ENCODE data around the gene RILPL2.
"Not testable (repeated sequence)": the region's sequence is repeated elsewhere in the genome, so short reads cannot be mapped to it uniquely, and the experiment has no call there.

Gene RILPL2, protein sequence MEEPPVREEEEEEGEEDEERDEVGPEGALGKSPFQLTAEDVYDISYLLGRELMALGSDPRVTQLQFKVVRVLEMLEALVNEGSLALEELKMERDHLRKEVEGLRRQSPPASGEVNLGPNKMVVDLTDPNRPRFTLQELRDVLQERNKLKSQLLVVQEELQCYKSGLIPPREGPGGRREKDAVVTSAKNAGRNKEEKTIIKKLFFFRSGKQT

DNA sequence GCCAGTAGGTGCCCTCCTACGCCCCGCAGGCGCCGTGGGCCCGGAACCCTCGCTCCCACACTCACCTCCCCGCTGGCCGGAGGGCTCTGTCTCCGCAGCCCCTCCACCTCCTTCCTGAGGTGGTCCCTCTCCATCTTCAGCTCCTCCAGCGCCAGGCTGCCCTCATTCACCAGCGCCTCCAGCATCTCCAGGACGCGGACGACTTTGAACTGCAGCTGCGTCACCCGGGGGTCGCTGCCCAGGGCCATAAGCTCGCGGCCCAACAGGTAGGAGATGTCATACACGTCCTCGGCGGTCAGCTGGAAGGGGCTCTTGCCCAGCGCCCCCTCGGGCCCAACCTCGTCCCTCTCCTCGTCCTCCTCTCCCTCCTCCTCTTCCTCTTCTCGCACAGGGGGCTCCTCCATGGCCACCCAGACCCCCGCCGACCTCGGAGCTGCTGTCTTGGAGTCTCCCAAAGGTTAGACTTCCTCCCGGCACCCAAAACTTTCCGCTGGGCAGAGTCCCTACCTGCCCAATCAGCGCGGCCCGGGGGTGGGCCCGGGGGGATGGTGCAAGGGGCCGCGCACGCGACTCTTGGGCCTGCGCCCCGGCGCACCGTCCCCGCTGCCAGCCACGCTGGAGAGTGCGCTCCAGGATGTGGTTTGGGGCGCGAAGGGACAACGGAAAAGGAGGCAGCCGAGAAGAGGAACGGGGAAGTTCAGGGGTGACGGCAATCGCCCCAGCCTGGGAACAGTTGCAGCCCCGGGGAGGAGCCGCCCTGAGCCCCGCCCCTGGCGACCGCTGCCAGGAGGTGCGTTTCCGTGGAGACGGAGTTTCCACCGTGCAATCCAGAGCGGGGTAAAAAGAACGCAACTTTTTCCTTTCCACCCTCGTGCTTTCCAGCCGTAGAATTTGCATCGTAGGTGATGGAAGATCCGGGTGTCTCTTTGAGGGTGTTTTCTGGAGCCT lies at the start of gene RILPL2:
Gene RILPL2 (minus strand): TSS at position 668 of the 948 bp plus-strand sequence. CDS start 264 bp downstream, at position 404.
- ATAC-seq, result peak; percentile 86 to 90

DNA sequence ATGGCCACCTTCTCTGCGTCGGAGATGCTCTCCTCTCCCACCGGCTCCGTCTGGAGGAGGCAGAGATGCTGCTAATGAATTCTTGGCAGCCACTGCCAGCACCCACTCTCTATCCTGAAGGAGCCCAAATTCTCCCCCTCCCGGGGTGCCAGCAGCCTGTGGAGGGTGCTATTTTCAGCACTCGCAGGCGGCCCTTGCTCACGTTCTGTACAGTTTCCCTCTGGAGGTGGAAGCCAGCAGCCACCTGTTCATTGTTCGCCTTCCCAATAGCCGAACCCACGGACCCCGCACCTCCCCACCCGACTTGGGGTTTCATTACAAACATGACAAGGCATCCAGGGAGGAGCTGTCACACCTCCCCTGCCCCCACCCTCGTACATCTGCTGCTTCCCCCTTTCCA lies 49.3 kb upstream of the RILPL2 start:
- ATAC-seq, result no peak

DNA sequence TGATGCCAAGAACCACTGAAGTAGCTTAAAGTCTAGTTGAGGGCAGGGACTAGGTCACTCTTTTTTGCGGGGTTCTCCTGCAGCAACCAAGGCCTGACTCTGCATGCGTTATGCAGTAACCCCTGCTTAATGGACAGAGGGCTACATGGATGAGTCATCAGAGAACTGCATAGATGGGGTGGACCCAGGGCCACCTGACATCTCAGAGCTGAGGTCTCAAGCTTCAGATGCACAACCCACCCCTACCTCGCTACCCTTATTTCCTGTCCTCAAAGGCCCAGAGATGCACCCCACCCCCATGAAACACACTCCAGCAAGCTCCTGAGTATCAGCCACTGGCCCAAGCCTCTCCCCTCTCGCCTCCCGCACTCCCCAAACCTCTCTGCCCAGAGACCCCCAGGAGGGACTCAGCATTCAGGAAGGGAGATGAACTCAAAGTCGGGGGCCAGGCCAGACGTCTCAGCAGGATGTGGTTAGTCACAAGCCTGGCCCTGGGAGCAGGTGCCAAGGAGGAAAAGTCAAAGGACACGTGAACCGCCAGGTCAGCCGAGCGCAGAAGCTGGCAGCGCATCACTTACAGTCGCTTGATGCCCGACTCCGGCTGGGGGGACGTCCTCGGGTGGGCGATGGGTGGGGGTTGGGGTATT lies 47.2 kb upstream of the RILPL2 start:
- ATAC-seq, result peak in 1 of 2 donors; percentile 17

DNA sequence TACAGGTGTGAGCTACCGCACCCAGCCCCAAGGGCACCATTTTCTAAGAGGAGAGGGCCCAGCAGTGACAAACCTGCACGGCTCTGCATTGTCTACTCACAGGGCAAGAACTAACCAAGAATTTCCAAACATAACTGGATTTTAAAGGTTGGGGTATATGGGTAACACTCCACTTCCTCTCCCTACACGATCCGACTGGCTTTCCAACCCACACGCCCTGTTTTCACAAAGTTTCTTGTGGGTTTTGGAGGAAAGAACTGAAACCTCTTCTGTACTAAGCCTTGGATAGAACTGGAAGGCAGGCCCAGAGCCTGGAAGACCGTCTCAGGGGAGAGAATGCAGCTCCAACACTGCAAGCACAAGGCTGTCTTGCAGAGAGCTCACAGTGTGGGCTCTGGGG lies 46.4 kb upstream of the RILPL2 start:
- ATAC-seq, result no peak

DNA sequence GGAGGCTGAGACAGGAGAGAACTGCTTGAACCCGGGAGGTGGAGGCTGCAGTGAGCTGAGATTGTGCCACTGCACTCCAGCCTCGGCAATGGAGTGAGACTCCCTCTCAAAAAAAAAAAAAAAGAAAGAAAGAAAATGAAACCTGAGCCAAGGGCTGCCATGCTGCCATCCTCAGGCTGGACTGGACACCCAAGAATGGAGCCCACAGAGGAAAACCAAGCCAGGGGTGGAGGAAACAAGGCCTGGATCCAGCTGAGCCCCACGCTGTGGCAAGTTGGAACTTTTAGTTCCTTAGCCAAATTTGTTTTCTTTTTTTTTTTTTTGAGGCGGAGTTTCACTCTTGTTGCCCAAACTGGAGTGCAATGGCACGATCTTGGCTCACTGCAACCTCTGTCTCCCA lies 44.8 kb upstream of the RILPL2 start:
- ATAC-seq, result not testable (repeated sequence)

DNA sequence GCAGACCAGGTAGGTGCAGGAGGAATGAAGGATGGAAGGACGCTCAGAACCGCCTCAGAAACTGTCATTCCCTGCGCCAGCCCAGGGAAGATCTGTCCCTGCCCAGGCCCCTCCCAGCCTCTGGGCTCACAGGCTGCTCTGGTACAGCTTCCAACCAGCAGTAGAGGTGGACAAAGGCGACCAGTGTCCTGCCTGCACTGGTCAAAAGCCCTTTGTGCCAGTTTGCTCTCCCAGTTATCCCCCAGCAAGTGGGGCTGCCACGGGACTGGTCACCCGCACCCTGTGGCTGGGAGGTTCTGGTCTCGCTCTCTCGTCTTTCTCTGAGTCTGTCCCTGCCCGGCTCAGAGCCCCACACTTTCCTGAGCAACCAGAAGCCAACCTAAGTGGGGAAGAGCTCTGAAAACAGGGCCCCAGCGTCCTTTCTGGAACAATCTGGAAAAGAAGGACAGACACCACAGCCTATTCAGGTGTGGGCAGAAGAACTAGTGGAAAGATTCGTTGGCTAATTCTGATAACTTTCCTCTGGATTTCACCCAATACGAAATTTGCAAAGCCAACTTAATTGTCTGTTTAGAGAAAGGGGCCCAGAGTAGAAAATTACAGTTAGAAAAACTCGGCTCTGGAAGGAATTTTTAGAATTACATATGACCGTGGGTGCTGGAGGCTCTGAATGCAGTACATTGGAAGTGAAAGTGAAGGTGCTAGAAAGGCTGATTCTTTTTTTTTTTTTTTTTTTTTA lies 43.1 kb upstream of the RILPL2 start:
- ATAC-seq, result no peak

DNA sequence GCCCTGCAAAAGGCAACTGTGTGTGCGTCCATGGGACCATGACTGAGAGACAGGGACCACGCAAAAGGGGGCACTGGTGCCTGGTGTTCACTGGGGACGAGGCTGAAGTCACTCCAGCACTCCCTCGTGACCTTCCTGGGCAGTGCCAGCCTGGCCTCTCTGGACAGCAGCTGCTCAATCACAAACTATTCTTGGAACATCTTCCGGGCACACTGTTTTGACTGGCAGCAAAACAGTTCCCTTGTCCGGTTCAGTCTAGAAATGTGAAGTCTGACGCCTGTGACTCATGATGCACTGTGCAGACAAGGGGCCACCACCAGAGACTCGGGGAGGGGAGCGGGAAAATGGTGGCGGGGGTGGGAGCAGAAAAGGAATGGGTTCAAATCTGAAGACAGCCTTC lies 42.3 kb upstream of the RILPL2 start:
- no peak for ATAC-seq

DNA sequence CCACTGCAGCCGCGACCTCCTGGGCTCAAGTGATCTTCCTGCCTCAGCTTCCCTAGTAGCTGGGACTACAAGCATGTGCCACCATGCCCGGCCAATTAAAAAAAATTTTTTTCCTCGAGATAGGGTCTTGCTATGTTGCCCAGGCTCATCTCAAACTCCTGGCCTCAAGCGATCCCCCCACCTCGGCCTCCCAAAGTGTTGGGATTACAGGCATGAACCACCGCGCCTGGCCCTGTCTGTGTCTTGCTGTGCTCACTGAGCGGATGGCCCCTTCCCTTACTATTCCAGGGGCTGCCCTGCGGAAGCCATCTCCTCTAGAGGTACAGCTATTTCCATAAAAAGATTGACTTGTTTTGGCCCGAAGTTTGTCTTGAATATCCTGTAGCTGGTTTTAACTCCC lies 41.6 kb upstream of the RILPL2 start:
- no peak for ATAC-seq

DNA sequence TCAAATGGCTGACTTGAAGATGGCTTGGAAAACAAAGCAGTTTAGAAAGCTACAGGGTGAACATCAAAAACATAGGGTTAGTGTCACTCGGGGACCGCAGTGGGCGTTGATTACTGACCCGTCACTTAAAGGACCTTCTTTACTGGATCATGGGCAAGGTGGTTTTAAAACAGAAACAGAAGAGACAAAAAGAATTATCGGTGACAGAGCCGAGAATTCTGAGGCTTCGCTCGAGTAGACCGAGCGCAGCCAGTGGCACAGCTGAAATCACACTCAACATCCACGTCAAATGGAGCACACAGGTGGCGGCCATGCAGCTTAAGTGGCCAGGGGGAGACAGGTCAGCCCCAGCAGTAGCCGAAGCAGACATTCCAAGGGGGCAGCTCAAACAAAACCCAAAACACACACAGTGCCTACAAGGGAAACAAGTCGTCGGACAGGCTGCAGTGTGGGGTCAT lies 38.8 kb upstream of the RILPL2 start:
- ATAC-seq, result peak in 1 of 2 donors; percentile 57

DNA sequence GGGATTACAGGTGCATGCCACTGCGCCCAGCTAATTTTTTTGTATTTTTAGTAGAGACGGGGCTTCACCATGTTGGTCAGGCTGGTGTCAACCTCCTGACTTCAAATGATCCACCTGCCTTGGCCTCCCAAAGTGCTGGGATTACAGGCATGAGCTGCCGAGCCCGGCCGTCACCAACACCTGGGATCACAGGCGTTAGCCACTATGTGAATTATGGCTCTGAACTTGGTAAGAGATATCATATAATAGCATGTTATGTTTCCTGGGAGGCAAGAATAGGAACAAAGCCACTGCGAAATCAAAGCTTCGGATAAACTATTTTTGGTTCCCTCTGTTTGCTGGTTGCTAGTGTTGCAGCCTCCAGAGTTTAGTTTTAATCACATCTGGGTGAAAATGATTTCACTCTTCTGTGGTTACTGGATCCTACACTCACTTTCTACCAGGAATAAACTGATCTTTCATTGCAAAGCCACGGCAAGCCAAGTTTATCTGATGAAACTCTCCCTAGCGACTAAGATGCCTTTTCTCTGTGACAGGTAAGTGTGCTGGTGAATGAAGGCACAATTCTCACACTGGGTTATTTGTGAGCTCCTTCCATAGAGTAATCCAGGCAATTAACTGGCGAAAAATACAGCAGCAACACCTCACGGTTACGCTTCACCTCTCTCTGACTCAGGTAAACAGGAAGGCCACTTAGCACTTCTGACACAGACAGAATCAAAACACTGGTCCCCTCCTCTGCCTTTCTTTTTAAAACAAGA lies 38.2 kb upstream of the RILPL2 start:
- ATAC-seq, result peak; percentile 83 to 88

DNA sequence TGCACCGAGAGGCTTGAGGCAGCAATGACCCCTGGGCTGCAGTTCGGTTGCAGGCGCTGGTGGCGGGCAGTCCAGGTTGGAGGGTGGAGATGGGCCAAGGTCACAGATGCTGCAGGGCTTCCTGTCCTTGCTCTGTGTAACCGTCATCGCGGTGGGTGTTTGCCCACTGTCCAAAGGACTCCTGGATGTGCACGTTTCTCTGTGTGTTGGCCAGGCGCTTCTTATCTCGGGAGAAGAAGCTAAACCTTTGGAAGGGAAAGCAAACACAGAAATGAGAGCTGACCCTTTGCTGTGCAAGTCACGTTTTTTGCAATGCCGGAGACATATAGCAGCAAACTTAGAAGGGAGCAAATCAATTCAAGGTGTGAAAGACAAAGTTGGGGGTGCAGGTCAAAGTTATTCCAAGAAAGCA lies 36.0 kb upstream of the RILPL2 start:
- ATAC-seq, result no peak

DNA sequence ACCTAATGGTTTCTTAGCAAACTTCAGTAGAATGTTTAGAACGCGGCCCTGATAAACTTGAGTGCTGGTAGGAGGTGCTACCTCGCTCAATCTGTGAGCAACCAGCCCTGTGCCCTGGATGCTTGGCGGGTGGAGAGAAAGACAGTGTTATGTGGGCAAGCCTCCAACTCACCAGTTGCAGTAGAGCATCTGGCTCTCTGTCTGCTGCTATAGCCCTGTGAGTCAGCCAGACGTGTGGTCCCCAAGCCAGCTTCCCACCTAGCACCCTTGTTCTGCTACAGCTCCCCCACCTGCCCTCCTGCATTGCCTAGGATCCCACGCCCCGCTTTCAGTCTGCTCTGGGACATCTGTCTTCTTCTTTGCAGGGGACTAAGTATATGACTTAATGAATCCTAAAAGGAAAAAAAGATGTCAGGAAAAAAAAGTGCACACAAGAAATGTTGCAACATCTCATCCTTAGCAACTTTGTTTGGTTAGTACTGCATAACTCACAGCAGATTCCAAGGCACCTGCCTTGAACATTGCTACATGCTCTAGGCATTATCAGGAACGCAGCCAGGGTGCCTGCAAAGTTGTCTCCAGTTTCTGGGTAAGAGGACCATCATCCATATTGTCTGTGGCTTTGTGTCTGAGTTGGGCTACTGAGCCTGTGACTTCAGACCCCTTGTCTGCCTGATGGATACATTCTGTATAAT lies 35.0 kb upstream of the RILPL2 start:
- ATAC-seq, result no peak

DNA sequence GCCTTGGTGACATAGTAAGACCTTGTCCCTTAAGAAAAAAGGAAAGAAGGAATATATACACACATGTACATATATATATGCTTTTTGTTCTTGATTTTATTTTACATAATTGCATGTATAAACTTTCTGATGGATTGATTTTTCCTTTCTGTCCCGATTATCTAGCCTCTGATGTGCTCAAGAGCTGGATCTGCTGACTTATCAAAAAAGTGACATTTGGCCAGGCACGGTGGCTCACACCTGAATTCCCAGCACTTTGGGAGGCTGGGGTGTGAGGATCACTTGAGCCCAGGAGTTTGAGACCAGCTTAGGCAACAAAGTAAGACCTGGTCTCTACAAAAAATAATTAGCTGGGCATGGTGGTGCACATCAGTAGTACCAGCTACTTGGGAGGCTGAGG lies 33.5 kb upstream of the RILPL2 start:
- no peak for ATAC-seq

DNA sequence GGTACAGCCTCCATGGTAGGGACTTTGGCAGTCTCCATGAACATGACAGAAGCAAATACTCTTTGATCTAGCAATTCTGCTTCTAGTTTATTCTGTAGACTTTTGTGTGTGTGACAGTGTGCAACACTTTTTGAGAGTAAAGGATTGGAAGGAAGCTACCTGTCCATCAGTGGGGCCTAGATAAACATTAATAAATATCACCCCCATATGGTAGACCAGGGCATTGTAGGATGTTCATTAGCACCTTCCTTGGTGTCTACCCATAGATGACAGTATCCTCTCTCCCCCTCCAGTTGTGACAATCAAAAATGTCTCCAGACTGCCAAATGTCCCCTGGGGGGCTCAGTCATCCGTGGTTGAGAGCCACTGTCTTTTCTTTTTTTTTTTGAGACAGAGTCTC lies 32.3 kb upstream of the RILPL2 start:
- ATAC-seq, result peak; percentile 49 to 61

DNA sequence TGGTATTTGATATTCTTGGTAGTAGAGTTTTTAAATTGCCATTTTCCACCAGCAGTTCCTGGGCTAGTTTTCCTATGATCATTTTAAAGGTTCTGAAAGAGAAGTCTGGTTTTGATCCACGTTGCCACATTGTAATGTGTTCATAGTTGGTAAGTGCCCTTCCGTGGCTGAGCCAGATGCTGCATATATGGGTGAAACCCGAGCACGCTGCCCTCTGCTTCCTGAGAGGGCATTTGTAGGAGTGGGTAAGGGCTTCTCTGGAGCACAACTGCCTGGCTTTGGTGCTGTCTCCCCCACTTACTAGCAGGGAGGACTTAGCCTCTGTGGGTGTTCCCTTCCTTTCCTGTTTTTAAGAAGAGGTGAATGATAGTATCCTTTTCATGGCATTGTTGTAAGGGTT lies 28.6 kb upstream of the RILPL2 start:
- ATAC-seq, result no peak

DNA sequence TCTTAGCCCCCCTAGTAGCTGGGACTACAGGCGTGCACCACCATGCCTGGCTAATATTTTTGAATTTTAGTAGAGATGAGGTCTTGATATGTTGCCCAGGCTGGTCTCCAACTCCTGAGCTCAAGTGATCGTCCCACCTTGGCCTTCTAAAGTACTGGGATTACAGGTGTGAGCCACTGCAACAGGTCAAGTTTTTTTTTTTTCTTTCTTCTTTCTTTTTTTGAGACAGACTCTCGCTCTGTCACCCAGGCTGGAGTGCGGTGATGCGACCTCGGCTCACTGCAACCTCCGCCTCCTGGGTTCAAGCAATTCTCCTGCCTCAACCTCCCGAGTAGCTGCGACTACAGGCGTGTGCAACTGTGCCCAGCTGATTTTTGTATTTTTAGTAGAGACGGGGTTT lies 26.7 kb upstream of the RILPL2 start:
- ATAC-seq, result not testable (repeated sequence)

DNA sequence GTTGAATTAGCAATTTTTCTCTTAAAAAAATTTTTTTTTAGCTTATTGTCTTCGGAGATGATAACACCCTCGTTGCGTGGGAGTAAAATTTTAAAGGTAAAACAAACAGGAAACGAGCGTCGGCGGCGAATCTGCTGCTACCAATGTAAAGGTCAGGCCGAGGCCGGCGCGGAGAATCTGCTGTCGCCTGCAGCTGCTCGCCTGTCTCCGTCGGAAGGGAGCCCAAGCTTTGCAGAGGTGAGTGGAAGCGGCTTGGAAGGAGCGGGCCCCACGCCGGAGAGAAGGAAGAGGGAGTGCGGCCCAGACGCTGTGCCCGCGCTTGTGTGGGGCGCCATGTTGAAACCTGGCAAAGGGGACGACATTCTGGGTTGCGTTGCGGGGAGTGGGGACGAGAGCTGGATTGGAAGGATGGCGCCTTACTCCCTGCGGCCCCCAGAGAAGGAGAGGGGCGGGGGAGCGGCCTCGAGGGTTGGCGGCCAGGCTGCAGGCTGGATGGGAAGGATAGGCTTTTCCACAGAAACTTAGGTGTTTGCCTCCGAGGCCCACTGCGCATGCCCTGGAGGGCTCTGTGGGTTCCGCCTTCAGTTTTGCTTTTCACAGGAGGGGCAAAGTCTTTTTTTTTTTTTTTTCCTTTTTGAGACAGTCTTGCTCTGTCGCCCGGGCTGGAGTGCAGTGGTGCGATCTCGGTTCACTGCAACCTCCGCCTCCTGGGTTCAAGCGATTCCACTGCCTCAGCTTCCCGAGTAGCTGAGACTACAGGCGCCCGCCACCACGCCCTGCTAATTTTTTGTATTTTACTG lies 21.7 kb upstream of the RILPL2 start, which contains the start of gene SNRNP35:
Gene SNRNP35 (plus strand): TSS at position 160 of the 800 bp plus-strand sequence. CDS start 7,402 bp downstream, outside the sequence.
- ATAC-seq, result peak; percentile 71 to 83

DNA sequence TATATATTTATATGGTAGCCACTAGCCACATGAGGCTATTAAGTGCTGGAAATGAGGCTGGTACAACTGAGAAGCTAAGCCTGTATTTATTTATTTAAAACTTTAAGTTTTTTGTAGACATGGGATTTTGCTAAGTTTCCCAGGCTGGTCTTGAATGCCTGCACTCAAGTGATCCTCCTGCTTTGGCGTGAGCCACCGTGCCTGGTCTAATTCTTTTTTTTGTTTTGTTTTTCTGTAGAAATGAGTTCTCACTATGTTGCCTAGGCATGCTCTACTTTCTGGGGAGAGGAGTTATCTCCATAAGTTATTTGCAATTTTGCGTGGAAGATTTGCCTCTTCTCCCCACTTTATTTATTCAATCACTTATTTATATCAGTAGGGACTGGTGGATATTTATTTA lies 16.7 kb upstream of the RILPL2 start:
- ATAC-seq, result no peak

DNA sequence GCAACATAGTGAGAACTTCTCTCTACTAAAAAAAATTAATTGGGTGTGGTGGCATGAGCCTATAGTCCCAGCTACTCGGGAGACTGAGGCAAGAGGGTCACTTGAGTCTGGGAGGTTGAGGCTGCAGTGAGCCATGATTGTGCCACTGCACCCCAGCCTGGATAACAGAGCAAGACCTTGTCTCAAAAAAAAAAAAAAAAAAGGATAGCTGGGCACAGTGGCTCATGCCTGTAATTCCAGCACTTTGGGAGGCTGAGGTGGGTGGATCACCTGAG lies 15.7 kb upstream of the RILPL2 start:
- not testable (repeated sequence) for ATAC-seq

DNA sequence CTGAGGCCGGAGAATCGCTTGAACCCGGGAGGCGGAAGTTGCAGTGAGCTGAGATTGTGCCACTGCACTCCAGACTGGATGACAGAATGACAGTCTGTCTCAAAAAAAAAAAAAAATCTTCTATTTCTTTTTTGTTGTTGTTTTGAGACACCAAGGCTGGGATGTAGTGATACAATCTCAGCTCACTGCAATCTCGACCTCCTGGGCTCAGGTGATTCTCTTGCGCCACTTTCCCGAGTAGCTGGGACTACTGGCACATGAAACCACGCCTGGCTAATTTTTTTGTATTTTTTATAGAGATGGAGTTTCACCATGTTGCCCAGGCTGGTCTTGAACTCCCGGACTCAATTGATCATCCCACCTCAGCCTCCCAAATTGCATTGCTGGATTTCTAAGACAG lies 14.2 kb upstream of the RILPL2 start:
- ATAC-seq, result no peak

DNA sequence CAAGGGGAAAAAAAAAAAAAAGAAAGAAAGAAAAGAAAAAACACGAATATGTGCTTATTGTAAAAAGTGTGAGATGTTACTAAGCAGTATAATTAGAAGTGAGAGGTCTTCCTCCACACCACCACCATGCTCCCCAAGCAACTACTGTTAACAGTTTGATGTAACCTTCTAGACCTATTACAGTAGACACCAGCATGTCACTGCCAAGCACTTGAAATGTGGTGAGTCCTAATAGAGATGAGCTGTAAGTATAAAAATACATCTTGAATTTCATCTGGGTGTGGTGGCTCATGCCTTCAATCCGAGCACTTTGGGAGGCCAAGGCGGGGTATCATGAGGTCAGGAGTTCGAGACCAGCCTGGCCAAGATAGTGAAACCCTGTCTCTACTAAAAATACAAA lies 13.4 kb upstream of the RILPL2 start:
- no peak for ATAC-seq

Measured in activated CD4-positive, CD25-positive, alpha-beta regulatory T cell treated with anti-CD3 and anti-CD28 coated beads, Interleukin-2, amount 50 U/mL, for 24 hours (primary cell).